Keratinocyte (primary cell): Measurements from ENCODE around the gene WARS2. TPM values are rescaled to one million over a fixed set of nuclear protein-coding genes. Genes with fewer than 3 reads are reported as not detected.

ENCODE experiments used
- DNase-seq: peaks from one replicate; pipeline ENCODE4 v3.0.0-alpha.2; 2011; ENCODE audit warnings: low read depth, missing footprints, low spot score
- FAIRE-seq: peaks from 2 replicates; lab custom pipeline; 2011; peaks lifted over from hg19 to GRCh38; lab: Jason Lieb, UNC
- H2AFZ ChIP-seq: 2 replicates; pipeline ENCODE4 v1.6.0; 2012; ENCODE audit warnings: low read length, control low read depth, inconsistent platforms; ENCODE audit not compliant: control insufficient read depth
- H3K27ac ChIP-seq: 2 replicates; pipeline ENCODE4 v1.5.1; 2011; ENCODE audit warnings: low read length; ENCODE audit not compliant: control insufficient read depth, insufficient read depth
- H3K27me3 ChIP-seq: 3 replicates; pipeline ENCODE4 v1.6.0; 2011; ENCODE audit warnings: low read length; ENCODE audit not compliant: control insufficient read depth, insufficient read depth; ENCODE audit errors: extremely low read depth
- H3K36me3 ChIP-seq, 2 experiments: 2 replicates in 1 of 2; 3 replicates in 1 of 2; pipeline ENCODE4 v1.5.1; 2011; ENCODE audit warnings: low read length in 2 of 2, mild to moderate bottlenecking in 1 of 2; ENCODE audit not compliant: control insufficient read depth in 2 of 2, insufficient read depth in 2 of 2; ENCODE audit errors: extremely low read depth in 1 of 2
- H3K4me1 ChIP-seq: 3 replicates; pipeline ENCODE4 v1.5.1; 2011; ENCODE audit warnings: low read length; ENCODE audit not compliant: control insufficient read depth, insufficient read depth; ENCODE audit errors: extremely low read depth
- H3K4me2 ChIP-seq: 3 replicates; pipeline ENCODE4 v1.6.0; 2011; ENCODE audit warnings: low read depth, low read length; ENCODE audit not compliant: control insufficient read depth, insufficient read depth; ENCODE audit errors: extremely low read depth
- H3K4me3 ChIP-seq, 3 experiments: fragments of 200-600 bp in 1 of 3; sonication (generic) in 1 of 3; 2 replicates in 2 of 3; 3 replicates in 1 of 3; pipeline ENCODE4 v1.5.1; 2011 to 2016; ENCODE audit warnings: low read length in 3 of 3, mild to moderate bottlenecking in 3 of 3, control low read depth in 2 of 3, inconsistent platforms in 1 of 3, low read depth in 1 of 3, mixed read lengths in 1 of 3, mixed run types in 1 of 3, moderate library complexity in 1 of 3; ENCODE audit not compliant: control insufficient read depth in 2 of 3, insufficient read depth in 2 of 3; ENCODE audit errors: extremely low read depth in 1 of 3
- H3K79me2 ChIP-seq: 2 replicates; pipeline ENCODE4 v1.6.0; 2012; ENCODE audit warnings: low read length; ENCODE audit not compliant: control insufficient read depth, insufficient read depth
- H3K9ac ChIP-seq: 3 replicates; pipeline ENCODE4 v1.6.0; 2011; ENCODE audit warnings: low read length; ENCODE audit not compliant: control insufficient read depth, insufficient read depth; ENCODE audit errors: extremely low read depth
- H3K9me1 ChIP-seq: 3 replicates; pipeline ENCODE4 v1.6.0; 2011; ENCODE audit warnings: low read length; ENCODE audit not compliant: control insufficient read depth, insufficient read depth; ENCODE audit errors: extremely low read depth
- H3K9me3 ChIP-seq: 2 replicates; pipeline ENCODE4 v1.5.1; 2012; ENCODE audit warnings: low read depth, low read length; ENCODE audit not compliant: control insufficient read depth
- H4K20me1 ChIP-seq: 3 replicates; pipeline ENCODE4 v1.6.0; 2011; ENCODE audit warnings: low read length; ENCODE audit not compliant: control insufficient read depth, insufficient read depth; ENCODE audit errors: extremely low read depth
- CTCF ChIP-seq, 3 experiments: IDR thresholded peaks in 1 of 3; conservative IDR thresholded peaks in 1 of 3; optimal IDR thresholded peaks in 1 of 3; 2 replicates in 2 of 3; 3 replicates in 1 of 3; pipeline versions ENCODE3 to v1.5.1; 2011; ENCODE audit warnings: low read length in 3 of 3, mild to moderate bottlenecking in 3 of 3, moderate library complexity in 2 of 3, control low read depth in 1 of 3, inconsistent platforms in 1 of 3; ENCODE audit not compliant: insufficient read depth in 2 of 3; ENCODE audit errors: extremely low read depth in 1 of 3
- EZH2 ChIP-seq: IDR thresholded peaks from one replicate; pipeline ENCODE4 v1.6.1; 2012; ENCODE audit warnings: inconsistent platforms, mild to moderate bottlenecking, low read length, moderate library complexity
- dilution Hi-C: fragments of 300-500 bp; cut with MboI; formaldehyde crosslinking; loops from one replicate; pipeline ENCODE4 v1.7.0; 2020; ENCODE audit warnings: low sequenced_read_pairs; ENCODE audit not compliant: extremely low pct_ligation_motif_present
- polyA plus RNA-seq, 5 experiments: library from polyadenylated mRNA; depleted of rRNA in 3 of 5; stranded (reverse) in 3 of 5; stranded (forward) in 1 of 5; unstranded in 1 of 5; fragments of >200 nt; gene quantifications; 1 replicate in 1 of 5; 2 replicates in 3 of 5; 3 replicates in 1 of 5; pipeline versions ENCODE4 v1.2.1 to v1.2.3, GENCODE V29; 2011 to 2012; ENCODE audit warnings: missing spikeins in 2 of 5, low read depth in 1 of 5, low replicate concordance in 1 of 5

Gene WARS2
- polyA plus RNA-seq, 1 donor (not counting 4 experiments of a cell fraction or from before 2014, with no cell fraction given) = 10.3 TPM

GRCh38 chr1:119184972-119185371 is 44.5 kb upstream of the WARS2 start:
- Histone ChIP-seq H3K4me1 (no peaks in the 10 kb centered on the region), H2AFZ (no peak overlapping the region), H3K4me3 (no peak overlapping the region), H3K9ac (no peak overlapping the region), H3K4me2 (no peak overlapping the region), H3K36me3 (no peaks in the 10 kb centered on the region), H3K9me1 (no peaks in the 10 kb centered on the region), H3K9me3 (no peaks in the 10 kb centered on the region), H3K27ac (no peak overlapping the region), H4K20me1 (no peaks in the 10 kb centered on the region), H3K27me3 (no peaks in the 10 kb centered on the region), H3K79me2 (no peaks in the 10 kb centered on the region)
- FAIRE-seq (no peak), DNase-seq (no peak)
- TF ChIP-seq EZH2 = no peak
- no peak for TF ChIP-seq CTCF (optimal IDR thresholded peaks at IDR 0.05 in 1 of 3, IDR thresholded peaks at IDR 0.05 in 1 of 3, conservative IDR thresholded peaks at IDR 0.05 in 1 of 3; ENCODE audit: extremely low read depth in 1 of 3, insufficient read depth in 2 of 3, low read length in 3 of 3)
- dilution Hi-C loops = no loop called here

- no peaks in the 10 kb centered on the region for H3K4me1 ChIP-seq
- H3K79me2 ChIP-seq = no peaks in the 10 kb centered on the region
- FAIRE-seq = no peak
- H3K4me3 ChIP-seq = no peak overlapping the region
- H3K27ac ChIP-seq = no peak overlapping the region
- no peaks in the 10 kb centered on the region for H3K9me1 ChIP-seq
- H3K36me3 ChIP-seq = no peaks in the 10 kb centered on the region
- H3K27me3 ChIP-seq = no peaks in the 10 kb centered on the region
- no peaks in the 10 kb centered on the region for H3K9me3 ChIP-seq
- H4K20me1 ChIP-seq = no peaks in the 10 kb centered on the region
- H3K9ac ChIP-seq = no peak overlapping the region
- no peak overlapping the region for H3K4me2 ChIP-seq
- no peak for DNase-seq
- no peak overlapping the region for H2AFZ ChIP-seq
- TF ChIP-seq CTCF (optimal IDR thresholded peaks at IDR 0.05 in 1 of 3, IDR thresholded peaks at IDR 0.05 in 1 of 3, conservative IDR thresholded peaks at IDR 0.05 in 1 of 3; ENCODE audit: extremely low read depth in 1 of 3, insufficient read depth in 2 of 3, low read length in 3 of 3) = no peak
- TF ChIP-seq EZH2 = no peak
- dilution Hi-C loops = no loop called here
These were observed 40.8 kb upstream of the WARS2 start for GRCh38 chr1:119181218-119181617.
